ENCODE measurements around the gene CD9. TPM values are rescaled to one million over a fixed set of nuclear protein-coding genes. Genes with fewer than 3 reads are reported as not detected.
"Not testable (repeated sequence)": the region's sequence is repeated elsewhere in the genome, so short reads cannot be mapped to it uniquely, and the experiment has no call there.

Gene CD9
- total RNA-seq, 3 donors from 2014 or later = 91.1 to 436 (median 243) TPM

GRCh38 chr12:6158749-6159148, 41.5 kb upstream of the CD9 start:
- no peaks in the 10 kb centered on the region for H3K9me3 ChIP-seq
- no peak overlapping the region for H3K27ac ChIP-seq
- H3K4me1 ChIP-seq = no peaks in the 10 kb centered on the region
- H3K36me3 ChIP-seq = no peaks in the 10 kb centered on the region
- H3K4me3 ChIP-seq = no peak overlapping the region
- no peak for DNase-seq (ENCODE audit: low spot score in 2 of 2)
- TF ChIP-seq POLR2AphosphoS5 (IDR thresholded peaks at IDR 0.05) = no peak
- no peak for TF ChIP-seq CTCF (IDR thresholded peaks at IDR 0.05)
- no peak for TF ChIP-seq POLR2A (IDR thresholded peaks at IDR 0.05)
- intact Hi-C loops (cut with DNase I; ENCODE audit: low total_unique reads) = no loop called here
- H3K27me3 ChIP-seq = no peaks in the 10 kb centered on the region

- intact Hi-C loops (cut with DNase I; ENCODE audit: low total_unique reads); H3K9me3 ChIP-seq; DNase-seq (ENCODE audit: low spot score in 2 of 2); H3K27ac ChIP-seq; H3K4me3 ChIP-seq; H3K4me1 ChIP-seq; H3K36me3 ChIP-seq; H3K27me3 ChIP-seq: not testable (repeated sequence)
Observed at GRCh38 chr12:6159166-6160011, 40.8 kb upstream of the CD9 start.

- H3K36me3 ChIP-seq; H3K27me3 ChIP-seq; DNase-seq (ENCODE audit: low spot score in 2 of 2); H3K27ac ChIP-seq; H3K9me3 ChIP-seq; intact Hi-C loops (cut with DNase I; ENCODE audit: low total_unique reads); H3K4me1 ChIP-seq; H3K4me3 ChIP-seq: not testable (repeated sequence)
Observed at GRCh38 chr12:6160049-6160649, 40.1 kb upstream of the CD9 start.

GRCh38 chr12:6161124-6161882, 38.9 kb upstream of the CD9 start:
- H3K36me3 ChIP-seq = no peaks in the 10 kb centered on the region

GRCh38 chr12:6163416-6164060, 36.7 kb upstream of the CD9 start:
- Histone ChIP-seq H3K36me3 (no peaks in the 10 kb centered on the region), H3K9me3 (no peaks in the 10 kb centered on the region), H3K27me3 (no peaks in the 10 kb centered on the region), H3K27ac (no peak overlapping the region), H3K4me3 (no peak overlapping the region), H3K4me1 (no peaks in the 10 kb centered on the region)
- intact Hi-C loops (cut with DNase I; ENCODE audit: low total_unique reads) = no loop called here
- DNase-seq (ENCODE audit: low spot score in 2 of 2) = no peak
- no peak for TF ChIP-seq POLR2AphosphoS5 (IDR thresholded peaks at IDR 0.05)
- TF ChIP-seq POLR2A (IDR thresholded peaks at IDR 0.05) = no peak
- no peak for TF ChIP-seq CTCF (IDR thresholded peaks at IDR 0.05)

More at GRCh38 chr12:6161124-6161882, 38.9 kb upstream of the CD9 start:
- Histone ChIP-seq H3K27ac (no peak overlapping the region), H3K4me3 (no peak overlapping the region), H3K4me1 (no peaks in the 10 kb centered on the region), H3K9me3 (no peaks in the 10 kb centered on the region), H3K27me3 (no peaks in the 10 kb centered on the region)
- TF ChIP-seq POLR2AphosphoS5 (IDR thresholded peaks at IDR 0.05) (no peak), POLR2A (IDR thresholded peaks at IDR 0.05) (no peak), CTCF (IDR thresholded peaks at IDR 0.05) (no peak)
- intact Hi-C loops (cut with DNase I; ENCODE audit: low total_unique reads) = no loop called here
- DNase-seq (ENCODE audit: low spot score in 2 of 2) = no peak

Measured in breast epithelium (tissue), 4 donors.